ACC112 (cell line): ENCODE results near the gene USP13.

ENCODE experiments used
- H2AFZ ChIP-seq: fragments of 200-600 bp; sonication (generic); one replicate; pipeline ENCODE4 v1.6.0; 2017; ENCODE audit warnings: antibody characterized with exemption, low read length; ENCODE audit not compliant: unreplicated experiment
- H3K27ac ChIP-seq: fragments of 200-600 bp; sonication (generic); 2 replicates; pipeline ENCODE4 v1.5.1; 2014; ENCODE audit warnings: low read depth, mild to moderate bottlenecking, antibody characterized with exemption, low read length, moderate library complexity
- H3K27me3 ChIP-seq: fragments of 200-600 bp; sonication (generic); 2 replicates; pipeline ENCODE4 v1.6.1; 2014; ENCODE audit warnings: mild to moderate bottlenecking, antibody characterized with exemption, low read length, moderate library complexity, mixed read lengths; ENCODE audit not compliant: insufficient read depth
- H3K36me3 ChIP-seq: fragments of 200-600 bp; sonication (generic); 2 replicates; pipeline ENCODE4 v1.6.1; 2016; ENCODE audit warnings: mild to moderate bottlenecking, antibody characterized with exemption, low read length, moderate library complexity, mixed read lengths; ENCODE audit not compliant: insufficient read depth
- H3K4me1 ChIP-seq: fragments of 200-600 bp; sonication (generic); one replicate; pipeline ENCODE4 v1.6.1; 2016; ENCODE audit warnings: low read length, mixed read lengths; ENCODE audit not compliant: insufficient read depth, unreplicated experiment, control insufficient read depth
- H3K4me3 ChIP-seq: fragments of 200-600 bp; sonication (generic); 2 replicates; pipeline ENCODE4 v1.5.1; 2014; ENCODE audit warnings: mild to moderate bottlenecking, low read depth, low read length
- H3K79me2 ChIP-seq: fragments of 200-600 bp; sonication (generic); one replicate; pipeline ENCODE4 v1.6.0; 2016; ENCODE audit warnings: low read length; ENCODE audit not compliant: control insufficient read depth, unreplicated experiment, insufficient read depth

USP13 gene

DNA sequence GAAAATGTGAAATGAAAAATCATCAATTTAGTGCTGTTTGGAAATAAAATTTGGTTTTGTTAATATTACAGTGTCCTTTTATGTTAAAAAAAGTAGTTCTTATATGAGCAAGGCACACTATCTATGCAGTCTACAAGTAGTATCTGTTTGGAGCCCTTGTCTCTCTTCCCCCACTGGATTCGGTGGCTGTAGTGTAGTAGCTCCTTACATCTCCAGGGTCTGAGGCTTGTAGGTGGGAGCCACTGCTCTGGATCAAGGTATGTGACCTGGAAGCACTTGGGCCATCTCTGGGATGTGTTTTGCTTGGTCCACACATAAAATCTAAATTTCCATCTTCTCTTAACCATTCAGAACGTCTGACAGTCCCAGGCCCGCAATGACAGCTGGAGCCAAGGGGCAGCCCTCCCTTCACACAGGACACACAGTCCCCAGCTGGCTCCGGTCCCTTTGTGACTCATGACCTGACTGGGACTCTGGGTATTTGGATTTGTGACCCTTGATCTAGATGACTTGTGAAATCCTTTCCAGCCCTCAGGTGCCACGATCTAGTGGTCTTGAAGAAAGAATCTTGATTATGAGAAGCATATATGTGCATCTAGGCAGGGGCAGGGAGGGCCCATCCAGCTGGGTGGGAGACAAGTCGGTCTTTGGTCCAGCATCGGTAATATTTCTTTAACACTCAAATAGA is 80.0 kb downstream of the USP13 start:
- H3K36me3 ChIP-seq: no peaks in the 10 kb centered on the region
- H3K27ac ChIP-seq: no peak overlapping the region
- no peak overlapping the region for H2AFZ ChIP-seq
- H3K79me2 ChIP-seq: no peaks in the 10 kb centered on the region
- peaks cover 6% of the 10 kb centered on the region for H3K4me1 ChIP-seq
- H3K4me3 ChIP-seq: no peak overlapping the region
- no peaks in the 10 kb centered on the region for H3K27me3 ChIP-seq

DNA sequence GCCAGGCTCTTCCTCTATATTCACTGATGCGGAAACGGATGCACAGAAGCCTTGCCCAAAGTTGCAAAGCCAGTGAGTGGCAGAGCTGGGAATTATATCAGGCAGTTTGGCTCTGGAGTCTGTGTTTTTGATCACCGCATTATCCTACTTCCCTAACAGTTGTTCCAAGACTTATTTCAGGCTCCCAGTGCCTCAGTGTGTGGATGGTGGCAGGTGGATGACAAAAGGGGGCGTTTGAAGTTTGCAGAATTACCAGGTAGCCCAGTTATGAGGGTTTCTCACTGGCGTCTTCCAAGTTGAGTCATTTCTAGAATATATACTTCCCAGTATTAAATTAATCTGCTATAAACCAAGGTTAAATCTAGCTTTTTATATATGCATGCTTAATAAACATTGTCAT is 81.0 kb downstream of the USP13 start:
- no peak overlapping the region for H3K27ac ChIP-seq
- H3K79me2 ChIP-seq: no peaks in the 10 kb centered on the region
- no peaks in the 10 kb centered on the region for H3K27me3 ChIP-seq
- peaks cover 6% of the 10 kb centered on the region for H3K4me1 ChIP-seq
- no peak overlapping the region for H3K4me3 ChIP-seq
- H2AFZ ChIP-seq: no peak overlapping the region
- H3K36me3 ChIP-seq: no peaks in the 10 kb centered on the region; the same call in 1 of the 2 replicates

DNA sequence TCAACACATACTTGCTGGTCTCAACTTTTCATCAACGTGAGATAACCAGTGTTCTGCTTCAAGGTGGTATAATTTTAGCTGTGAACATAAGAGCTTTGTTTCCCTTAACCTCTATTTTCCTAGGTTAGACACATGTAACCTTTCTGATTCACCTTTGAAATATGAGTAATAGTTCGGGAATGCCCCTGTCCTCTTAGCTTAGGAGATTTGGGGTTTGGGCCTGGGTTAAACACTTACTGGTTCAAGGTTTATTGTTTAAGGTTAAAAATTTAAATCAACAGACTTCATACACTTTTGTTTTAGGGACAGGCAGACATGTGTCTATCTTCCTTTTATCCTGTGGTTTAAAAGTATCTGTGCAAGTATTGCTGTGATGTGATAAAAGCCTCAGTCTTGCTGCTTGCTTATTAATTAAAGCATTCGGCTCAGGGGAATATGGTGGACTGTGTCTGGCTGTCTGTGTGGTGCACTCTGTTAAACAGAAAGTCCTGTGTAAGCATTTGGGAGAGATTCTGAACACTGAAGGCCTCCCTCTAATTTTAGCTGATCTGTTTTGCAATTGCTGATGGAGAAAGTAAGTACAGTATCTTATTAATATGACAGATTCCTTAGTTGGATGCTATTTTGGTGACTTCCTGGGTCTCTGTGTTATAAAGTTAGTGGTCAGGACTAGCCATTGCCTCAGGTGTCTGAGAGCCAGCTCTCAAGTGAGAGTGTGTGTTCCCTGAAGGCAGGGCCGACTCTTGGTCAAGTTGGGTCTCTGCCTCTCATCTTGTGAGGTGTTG is 81.8 kb downstream of the USP13 start:
- Histone ChIP-seq H3K4me3 (no peak overlapping the region), H3K27ac (no peak overlapping the region), H3K27me3 (no peaks in the 10 kb centered on the region), H3K36me3 (no peaks in the 10 kb centered on the region; the same call in 1 of the 2 replicates), H3K79me2 (no peaks in the 10 kb centered on the region), H3K4me1 (peaks cover 6% of the 10 kb centered on the region), H2AFZ (no peak overlapping the region)

GRCh38 chr3:179735321-179735720 is 82.5 kb downstream of the USP13 start:
- Histone ChIP-seq H3K27ac (no peak overlapping the region), H3K36me3 (no peaks in the 10 kb centered on the region; the same call in 1 of the 2 replicates), H3K4me3 (no peak overlapping the region), H2AFZ (no peak overlapping the region), H3K4me1 (peaks cover 6% of the 10 kb centered on the region), H3K79me2 (no peaks in the 10 kb centered on the region), H3K27me3 (no peaks in the 10 kb centered on the region)

GRCh38 chr3:179738998-179739397 is 86.2 kb downstream of the USP13 start:
- Histone ChIP-seq H3K79me2 (no peaks in the 10 kb centered on the region), H3K36me3 (peaks cover 6% of the 10 kb centered on the region), H3K27ac (no peak overlapping the region), H3K27me3 (no peaks in the 10 kb centered on the region), H3K4me3 (no peak overlapping the region), H2AFZ (no peak overlapping the region), H3K4me1 (peaks cover 6% of the 10 kb centered on the region)

- Histone ChIP-seq H3K4me3 (no peak overlapping the region), H3K36me3 (peaks cover 6% of the 10 kb centered on the region), H3K27me3 (no peaks in the 10 kb centered on the region), H3K4me1 (no peaks in the 10 kb centered on the region), H3K27ac (no peak overlapping the region), H3K79me2 (no peaks in the 10 kb centered on the region), H2AFZ (no peak overlapping the region)
Measured at GRCh38 chr3:179739816-179740594, 87.2 kb downstream of the USP13 start.

DNA sequence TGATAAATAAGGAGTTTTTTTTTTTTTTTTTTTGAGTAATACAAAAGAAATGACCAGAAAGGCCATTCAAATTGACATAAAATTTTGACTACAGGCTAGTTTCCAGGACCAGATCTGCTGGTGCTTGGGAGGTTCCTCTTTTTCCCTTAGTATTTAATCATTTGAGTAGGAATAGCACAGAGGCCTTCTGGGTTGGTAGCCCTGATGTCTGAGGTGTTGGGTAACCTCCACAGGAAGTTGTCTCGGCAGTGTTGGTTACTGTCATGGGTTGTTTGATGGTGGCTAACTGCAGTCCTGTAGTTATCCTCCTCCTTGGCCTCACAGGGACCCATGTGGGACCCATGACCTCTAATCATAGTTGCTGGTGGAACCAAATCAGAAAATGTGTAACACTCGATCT is 91.1 kb downstream of the USP13 start:
- Histone ChIP-seq H3K79me2 (no peaks in the 10 kb centered on the region), H3K27ac (no peak overlapping the region), H2AFZ (no peak overlapping the region), H3K27me3 (no peaks in the 10 kb centered on the region), H3K36me3 (peaks cover 6% of the 10 kb centered on the region; the same call in 1 of the 2 replicates), H3K4me1 (no peaks in the 10 kb centered on the region), H3K4me3 (no peak overlapping the region)

- no peak overlapping the region for H3K27ac ChIP-seq
- H3K4me3 ChIP-seq: no peak overlapping the region
- no peak overlapping the region for H2AFZ ChIP-seq
- no peaks in the 10 kb centered on the region for H3K4me1 ChIP-seq
- no peaks in the 10 kb centered on the region for H3K79me2 ChIP-seq
- peaks cover 6% of the 10 kb centered on the region; the same call in 1 of the 2 replicates for H3K36me3 ChIP-seq
- no peaks in the 10 kb centered on the region for H3K27me3 ChIP-seq
Measured at GRCh38 chr3:179744667-179745066, 91.8 kb downstream of the USP13 start.

GRCh38 chr3:179745079-179745478 is 92.2 kb downstream of the USP13 start:
- Histone ChIP-seq H3K36me3 (peaks cover 6% of the 10 kb centered on the region; the same call in 1 of the 2 replicates), H2AFZ (no peak overlapping the region), H3K4me3 (no peak overlapping the region), H3K79me2 (no peaks in the 10 kb centered on the region), H3K27me3 (no peaks in the 10 kb centered on the region), H3K4me1 (no peaks in the 10 kb centered on the region), H3K27ac (no peak overlapping the region)

DNA sequence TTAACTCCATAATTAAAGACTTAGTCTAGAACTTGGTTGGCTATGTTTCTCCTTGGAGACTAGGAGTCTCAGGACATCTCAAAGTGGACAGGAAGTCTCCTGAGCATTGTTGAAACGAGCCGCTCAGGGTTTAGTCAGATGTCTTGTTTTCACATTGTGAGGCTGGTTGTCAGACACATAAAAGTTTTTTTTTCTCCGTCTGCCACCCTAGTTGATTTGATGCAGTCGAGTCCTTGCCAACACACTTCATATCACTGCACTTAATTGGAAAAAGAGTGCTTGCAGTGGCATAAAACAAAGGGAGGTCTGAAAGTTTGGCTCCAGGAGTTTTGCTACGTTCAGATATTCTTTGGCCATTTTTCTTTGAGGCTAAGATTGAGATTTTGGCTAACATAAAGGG is 92.9 kb downstream of the USP13 start:
- H3K36me3 ChIP-seq: peaks cover 6% of the 10 kb centered on the region; the same call in 1 of the 2 replicates

More for the DNA sequence above, 92.9 kb downstream of the USP13 start:
- no peak overlapping the region for H3K4me3 ChIP-seq
- no peaks in the 10 kb centered on the region for H3K27me3 ChIP-seq
- no peak overlapping the region for H3K27ac ChIP-seq
- no peaks in the 10 kb centered on the region for H3K79me2 ChIP-seq
- no peaks in the 10 kb centered on the region for H3K4me1 ChIP-seq
- H2AFZ ChIP-seq: no peak overlapping the region
